ENCODE measurements around the gene CSNK2A3. TPM values are rescaled to one million over a fixed set of nuclear protein-coding genes. Genes with fewer than 3 reads are reported as not detected.

CSNK2A3 gene
- total RNA-seq, 4 donors from 2014 or later = 0.64 to 1.5 (median 0.68) TPM; not detected in 1

- no peak overlapping the region for H3K27ac ChIP-seq
- H3K36me3 ChIP-seq = no peaks in the 10 kb centered on the region
- WGBS, 2 donors (ENCODE audit: low coverage in 1 of 2) = 93 to 100% methylated on average over 2 of the region's 2 CpGs
- no peak for TF ChIP-seq POLR2A (IDR thresholded peaks at IDR 0.05)
- TF ChIP-seq EP300 (IDR thresholded peaks at IDR 0.05; ENCODE audit: low read depth) = no peak
- no peaks in the 10 kb centered on the region for H3K9me3 ChIP-seq
- H3K4me3 ChIP-seq = no peak overlapping the region
- H3K4me1 ChIP-seq = no peaks in the 10 kb centered on the region
- no peak for DNase-seq
- intact Hi-C loops (cut with DNase I; ENCODE audit: low total_unique reads) (no loop called here), in situ Hi-C loops (cut with MboI; ENCODE audit: low pct_ligation_motif_present in 1 of 4, low pct_unique_long_range_greater_than_20kb in 1 of 4, low sequenced_read_pairs in 3 of 4) (no loop called here)
- no peaks in the 10 kb centered on the region for H3K27me3 ChIP-seq
Observed at GRCh38 chr11:11380340-11380739, 27.3 kb upstream of the CSNK2A3 start.

GRCh38 chr11:11379661-11380060, 26.6 kb upstream of the CSNK2A3 start:
- Histone ChIP-seq H3K27me3 (no peaks in the 10 kb centered on the region), H3K36me3 (no peaks in the 10 kb centered on the region), H3K4me3 (no peak overlapping the region), H3K9me3 (no peaks in the 10 kb centered on the region), H3K4me1 (no peaks in the 10 kb centered on the region), H3K27ac (no peak overlapping the region)
- in situ Hi-C loops (cut with MboI; ENCODE audit: low pct_ligation_motif_present in 1 of 4, low pct_unique_long_range_greater_than_20kb in 1 of 4, low sequenced_read_pairs in 3 of 4) (no loop called here), intact Hi-C loops (cut with DNase I; ENCODE audit: low total_unique reads) (no loop called here)
- no peak for DNase-seq
- 91 to 92% methylated on average over 2 to 3 of the region's 3 CpGs for WGBS, 2 donors (ENCODE audit: low coverage in 1 of 2)
- no peak for TF ChIP-seq POLR2AphosphoS5 (IDR thresholded peaks at IDR 0.05)
- no peak for TF ChIP-seq CTCF (IDR thresholded peaks at IDR 0.05)
- no peak for TF ChIP-seq POLR2A (IDR thresholded peaks at IDR 0.05)
- no peak for TF ChIP-seq EP300 (IDR thresholded peaks at IDR 0.05; ENCODE audit: low read depth)

DNA sequence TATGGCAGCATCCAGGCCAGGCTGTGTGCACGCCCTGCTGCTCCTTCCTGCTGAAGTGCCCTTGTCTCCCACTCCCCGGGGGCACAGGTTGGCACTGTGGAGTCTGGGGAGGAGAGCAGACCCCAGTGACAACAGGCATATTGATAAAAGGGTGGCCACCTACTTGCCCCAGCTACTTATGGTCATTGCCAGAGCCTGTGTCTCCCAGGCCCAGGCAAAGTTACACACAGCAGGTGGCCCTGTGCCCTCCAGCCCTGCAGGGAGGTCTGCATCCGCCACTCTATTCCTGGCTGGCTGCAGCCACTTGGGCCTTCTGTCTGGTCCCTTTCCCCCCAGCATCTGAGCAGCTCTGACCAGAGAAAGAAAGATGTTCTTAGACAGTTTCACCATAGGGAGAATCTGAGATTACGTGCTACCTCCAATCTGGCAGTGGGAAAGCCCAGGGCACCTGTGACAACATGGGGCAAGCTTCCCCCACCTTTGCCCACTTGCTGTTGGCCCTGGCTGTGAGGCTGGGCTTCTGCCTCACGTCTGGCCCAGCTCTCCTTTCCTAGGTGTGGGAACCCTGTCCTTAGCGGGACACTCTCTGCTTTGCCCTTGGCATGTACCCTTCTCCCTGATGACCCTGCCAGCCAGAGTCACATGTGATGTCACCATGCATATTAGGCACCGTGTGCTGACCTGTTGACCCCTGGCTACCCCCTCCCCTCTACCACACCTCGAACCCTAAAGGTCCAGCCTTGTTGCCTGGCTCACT, 25.3 kb upstream of the CSNK2A3 start:
- Histone ChIP-seq H3K27me3 (no peaks in the 10 kb centered on the region), H3K27ac (no peak overlapping the region), H3K4me3 (no peak overlapping the region), H3K4me1 (no peaks in the 10 kb centered on the region), H3K9me3 (no peaks in the 10 kb centered on the region), H3K36me3 (no peaks in the 10 kb centered on the region)
- TF ChIP-seq EP300 (IDR thresholded peaks at IDR 0.05; ENCODE audit: low read depth) (no peak), CTCF (IDR thresholded peaks at IDR 0.05) (no peak), POLR2A (IDR thresholded peaks at IDR 0.05) (no peak), POLR2AphosphoS5 (IDR thresholded peaks at IDR 0.05) (no peak)
- WGBS, 2 donors (ENCODE audit: low coverage in 1 of 2) = 30 to 87% methylated on average over 2 to 8 of the region's 8 CpGs
- in situ Hi-C loops (cut with MboI; ENCODE audit: low pct_ligation_motif_present in 1 of 4, low pct_unique_long_range_greater_than_20kb in 1 of 4, low sequenced_read_pairs in 3 of 4) = no loop called here
- no peak for DNase-seq
- intact Hi-C loops (cut with DNase I; ENCODE audit: low total_unique reads) = no loop called here

DNA sequence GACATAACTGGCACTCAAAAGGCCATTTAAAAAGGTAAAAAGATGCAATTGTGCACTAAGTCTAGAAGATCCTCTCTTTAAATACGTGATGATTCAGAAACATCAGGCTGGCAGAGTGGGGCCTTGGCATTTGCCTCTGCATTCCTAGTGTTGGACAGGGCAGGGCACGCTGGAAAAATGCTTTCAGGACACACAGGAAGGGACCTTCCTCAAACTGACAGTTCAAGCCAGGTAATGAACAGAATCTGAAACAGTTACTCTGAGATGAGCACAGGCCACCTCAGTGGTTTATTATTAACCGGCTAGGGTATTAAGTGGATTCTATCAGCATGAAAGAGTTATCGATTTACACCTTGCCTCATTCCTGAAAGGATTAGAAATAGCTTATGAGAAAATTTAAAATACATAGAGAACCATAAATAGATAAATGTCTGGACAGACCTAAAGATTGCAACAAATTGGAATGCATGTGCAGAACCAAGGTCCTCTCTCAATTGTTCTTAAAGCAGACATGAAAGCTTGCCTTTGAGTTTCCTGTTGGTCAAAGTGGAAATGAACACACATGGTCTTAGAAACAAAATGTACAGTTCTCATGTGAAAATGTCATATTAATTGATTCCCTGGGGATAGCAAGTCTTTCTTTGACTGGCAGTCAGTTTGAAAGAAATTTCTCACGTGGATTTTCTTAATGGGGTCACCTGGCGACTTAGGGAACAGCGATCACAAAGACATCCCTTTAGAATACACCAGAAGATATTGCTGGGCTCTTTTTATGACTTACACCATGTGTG, 21.5 kb upstream of the CSNK2A3 start:
- in situ Hi-C loops (cut with MboI; ENCODE audit: low pct_ligation_motif_present in 1 of 4, low pct_unique_long_range_greater_than_20kb in 1 of 4, low sequenced_read_pairs in 3 of 4) = no loop called here

More for the DNA sequence above, 21.5 kb upstream of the CSNK2A3 start:
- H3K36me3 ChIP-seq = no peaks in the 10 kb centered on the region
- no peaks in the 10 kb centered on the region for H3K27me3 ChIP-seq
- intact Hi-C loops (cut with DNase I; ENCODE audit: low total_unique reads) = no loop called here
- H3K27ac ChIP-seq = no peak overlapping the region
- 87 to 90% methylated on average over 7 of the region's 7 CpGs for WGBS, 2 donors (ENCODE audit: low coverage in 1 of 2)
- TF ChIP-seq POLR2AphosphoS5 (IDR thresholded peaks at IDR 0.05) (no peak), CTCF (IDR thresholded peaks at IDR 0.05) (no peak), POLR2A (IDR thresholded peaks at IDR 0.05) (no peak), EP300 (IDR thresholded peaks at IDR 0.05; ENCODE audit: low read depth) (no peak)
- no peak for DNase-seq
- H3K4me3 ChIP-seq = no peak overlapping the region
- no peaks in the 10 kb centered on the region for H3K9me3 ChIP-seq
- H3K4me1 ChIP-seq = no peaks in the 10 kb centered on the region

Data from transverse colon (tissue), 4 donors.